AG04450 (cell line): ENCODE data around the gene PDIA4. TPM values are rescaled to one million over a fixed set of nuclear protein-coding genes. Genes with fewer than 3 reads are reported as not detected.
A peak's percentile ranks its signal among the peaks of the same experiment; 100 is the strongest.

Experiments
- CTCF ChIA-PET: fragments of 300-600, 350-600 bp; formaldehyde crosslinking; extraction: SDS; loops from one replicate; lab custom pipeline; 2022; ENCODE audit warnings: antibody characterized with exemption, inconsistent platforms; lab: Charles Lee
- POLR2A ChIA-PET: fragments of 350-600 bp; formaldehyde crosslinking; extraction: SDS; loops from one replicate; lab custom pipeline; 2021; ENCODE audit warnings: antibody characterized with exemption, inconsistent platforms; lab: Yijun Ruan, JAX
- DNase-seq: peaks from one replicate; pipeline ENCODE4 v3.0.0-alpha.2; 2011; ENCODE audit warnings: low read depth, low spot score
- H3K27ac ChIP-seq: one replicate; pipeline ENCODE4 v1.5.1; 2012; ENCODE audit warnings: low read depth, low read length, control low read depth
- H3K27me3 ChIP-seq: one replicate; pipeline ENCODE4 v1.6.0; 2012; ENCODE audit warnings: low read length; ENCODE audit not compliant: control insufficient read depth, insufficient read depth
- H3K4me3 ChIP-seq: 2 replicates; pipeline ENCODE4 v1.5.1; 2011; ENCODE audit warnings: mild to moderate bottlenecking, low read depth, low read length, control low read depth
- H3K9me3 ChIP-seq: 2 replicates; pipeline ENCODE4 v1.5.1; 2012; ENCODE audit warnings: low read length; ENCODE audit not compliant: control insufficient read depth, insufficient read depth
- CTCF ChIP-seq: IDR thresholded peaks from 2 replicates; pipeline ENCODE4 v1.5.1; 2011; ENCODE audit warnings: low read depth, low read length, control low read depth, inconsistent platforms
- polyA plus RNA-seq: library from polyadenylated mRNA; depleted of rRNA; stranded (reverse); fragments of >200 nt; gene quantifications from 2 replicates; pipeline ENCODE4 v1.2.3, GENCODE V29; 2011

The PDIA4 gene
- polyA plus RNA-seq, 1 experiment, result 227 TPM

GRCh38 chr7:148972375-148972774 is 55.9 kb downstream of the PDIA4 start:
- ChIA-PET POLR2A (no interaction called here), CTCF (interaction anchor here (2.3 kb wide), 1 partner anchor 10 kb away, joined by 6 read pairs; no protein-coding TSS in a partner anchor)
- no peaks in the 10 kb centered on the region for H3K9me3 ChIP-seq
- H3K4me3 ChIP-seq, result no peak overlapping the region
- no peak overlapping the region for H3K27ac ChIP-seq
- H3K27me3 ChIP-seq, result no peaks in the 10 kb centered on the region
- TF ChIP-seq CTCF, result no peak
- DNase-seq, result no peak

DNA sequence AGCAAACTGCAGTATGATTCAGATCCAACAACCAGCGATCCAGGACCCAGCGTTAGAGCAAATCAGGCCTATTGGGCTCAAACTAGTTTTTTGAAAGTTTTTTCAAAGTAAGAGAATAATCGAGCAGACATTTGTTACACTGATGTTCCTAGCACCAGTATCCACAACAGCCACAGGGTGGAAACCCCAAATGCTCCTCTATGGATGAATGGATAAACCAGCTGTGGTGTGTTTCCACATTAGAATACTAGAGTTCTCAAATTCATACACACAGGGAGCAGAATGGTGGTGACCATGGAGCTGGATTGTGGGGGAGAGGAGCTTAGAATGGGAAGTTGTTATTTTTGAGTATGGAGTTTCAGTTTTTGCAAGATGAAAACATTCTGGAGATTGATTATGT is 60.7 kb downstream of the PDIA4 start:
- TF ChIP-seq CTCF, result no peak
- Histone ChIP-seq H3K4me3 (no peak overlapping the region), H3K27me3 (no peaks in the 10 kb centered on the region), H3K27ac (no peak overlapping the region), H3K9me3 (no peaks in the 10 kb centered on the region; the same call in 1 of the 2 replicates)
- ChIA-PET CTCF (interaction anchor here (0.6 to 2.0 kb wide), 11 partner anchors 8 to 467 kb away, joined by 3 to 9 read pairs (median 5); no protein-coding TSS in a partner anchor), POLR2A (no interaction called here)
- no peak for DNase-seq

- Histone ChIP-seq H3K4me3 (no peak overlapping the region; the same call in 1 of the 2 replicates), H3K9me3 (no peaks in the 10 kb centered on the region; the same call in 1 of the 2 replicates), H3K27ac (no peak overlapping the region), H3K27me3 (no peaks in the 10 kb centered on the region)
- no peak for TF ChIP-seq CTCF
- ChIA-PET POLR2A (no interaction called here), CTCF (interaction anchor here (0.9 to 2.0 kb wide), 10 partner anchors 8 to 462 kb away, joined by 3 to 12 read pairs (median 6); no protein-coding TSS in a partner anchor)
- DNase-seq, result no peak
Observed at GRCh38 chr7:148967032-148967372, 61.3 kb downstream of the PDIA4 start.

DNA sequence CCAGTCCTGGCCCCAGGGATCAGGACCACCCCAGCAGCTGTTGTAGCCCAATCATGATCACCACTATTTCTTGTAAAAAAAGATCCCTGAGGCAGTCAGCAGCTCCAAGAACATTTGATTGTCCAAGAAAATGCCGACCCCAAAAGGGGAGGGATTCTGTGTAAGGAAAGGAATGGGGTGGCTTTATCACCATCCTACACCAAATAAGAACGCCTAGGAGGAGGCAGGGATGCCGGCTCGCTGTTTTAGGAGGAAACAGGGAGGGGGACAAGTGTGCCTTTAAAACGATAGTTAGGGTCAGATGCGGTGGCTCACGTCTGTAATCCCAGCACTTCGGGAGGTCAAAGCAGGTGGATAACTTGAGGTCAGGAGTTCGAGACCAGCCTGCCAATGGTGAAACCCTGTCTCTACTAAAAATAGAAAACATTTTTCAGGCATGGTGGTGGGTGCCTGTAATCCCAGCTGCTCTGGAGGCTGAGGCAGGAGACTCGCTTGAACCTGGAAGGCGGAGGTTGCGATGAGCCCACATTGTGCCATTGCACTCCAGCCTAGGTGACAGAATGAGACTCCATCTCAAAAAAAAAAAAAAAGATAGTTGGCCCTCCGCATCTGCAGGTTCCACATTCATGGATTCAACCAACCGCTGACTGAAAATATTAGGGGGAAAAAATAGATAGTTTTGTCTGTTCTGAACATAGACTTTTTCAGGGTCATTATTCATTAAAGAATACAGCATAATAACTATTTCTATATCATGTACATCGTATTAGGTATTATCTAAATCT is 63.6 kb downstream of the PDIA4 start:
- H3K4me3 ChIP-seq, result peak overlapping the region; percentile 37; the same call in 1 of the 2 replicates
- POLR2A ChIA-PET, result no interaction called here
- no peaks in the 10 kb centered on the region for H3K27me3 ChIP-seq
- H3K27ac ChIP-seq, result no peak overlapping the region
- TF ChIP-seq CTCF, result no peak
- no peaks in the 10 kb centered on the region; the same call in 1 of the 2 replicates for H3K9me3 ChIP-seq
- DNase-seq, result no peak
- CTCF ChIA-PET, result interaction anchor here (0.7 to 3.0 kb wide), 7 partner anchors 11 to 461 kb away, joined by 3 to 112 read pairs (median 9); no protein-coding TSS in a partner anchor
